B cell (primary cell): ENCODE data around the gene NPR2. TPM values are rescaled to one million over a fixed set of nuclear protein-coding genes. Genes with fewer than 3 reads are reported as not detected.
A peak's percentile ranks its signal among the peaks of the same experiment; 100 is the strongest.

Experiments used
- ATAC-seq: fragments of 200-7000 bp; cut with Tn5 transposase; one replicate; pipeline ENCODE4 v1.10.0; 2021; ENCODE audit warnings: low read depth, mild to moderate bottlenecking, moderate number of reproducible peaks, moderate library complexity
- CTCF ChIA-PET: fragments of 350-600 bp; sonication (Branson Sonifier 250); formaldehyde crosslinking; loops from one replicate; lab custom pipeline; 2021; ENCODE audit warnings: antibody characterized with exemption, inconsistent platforms; lab: Charles Lee
- POLR2A ChIA-PET: fragments of 350-600 bp; sonication (Branson Sonifier 250); formaldehyde crosslinking; loops from one replicate; lab custom pipeline; 2021; ENCODE audit warnings: antibody characterized with exemption; lab: Charles Lee
- DNase-seq: peaks from one replicate; pipeline ENCODE4 v3.0.0; 2013
- H2AFZ ChIP-seq: 2 replicates; pipeline ENCODE4 v1.6.1; 2012; ENCODE audit warnings: mild to moderate bottlenecking, low read depth, low read length; ENCODE audit not compliant: insufficient read depth, poor library complexity, severe bottlenecking
- H3K27ac ChIP-seq, 2 donors: 1 replicate in 1 of 2; 2 replicates in 1 of 2; pipeline ENCODE4 v1.5.1; 2012 to 2013; ENCODE audit warnings: low read length in 2 of 2, mild to moderate bottlenecking in 2 of 2, moderate library complexity in 1 of 2
- H3K27me3 ChIP-seq, 4 experiments: fragments of 200-600 bp in 1 of 4; sonication (generic) in 1 of 4; replicated peaks in 1 of 4; 1 replicate in 2 of 4; 2 replicates in 2 of 4; pipeline versions ENCODE4 v1.6.1 to v1.7.0; 2013 to 2016; ENCODE audit warnings: low read length in 3 of 4, mild to moderate bottlenecking in 2 of 4, mixed read lengths in 1 of 4, moderate library complexity in 1 of 4; ENCODE audit not compliant: insufficient read depth in 4 of 4, control insufficient read depth in 3 of 4; ENCODE audit errors: control extremely low read depth in 1 of 4
- H3K36me3 ChIP-seq, 2 experiments: replicated peaks in 1 of 2; 1 replicate in 1 of 2; 2 replicates in 1 of 2; pipeline versions ENCODE4 v1.6.1 to v1.7.1; 2013; ENCODE audit warnings: low read length in 1 of 2; ENCODE audit not compliant: insufficient read depth in 2 of 2, control insufficient read depth in 1 of 2; ENCODE audit errors: control extremely low read depth in 1 of 2, extremely low read depth in 1 of 2
- H3K4me1 ChIP-seq, 2 donors: fragments of 200-600 bp in 1 of 2; sonication (generic) in 1 of 2; 1 replicate in 1 of 2; 2 replicates in 1 of 2; pipeline versions ENCODE4 v1.5.1 to v1.6.1; 2013 to 2017; ENCODE audit warnings: low read length in 2 of 2; ENCODE audit not compliant: control insufficient read depth in 2 of 2, insufficient read depth in 2 of 2
- H3K4me2 ChIP-seq: replicated peaks from 2 replicates; pipeline ENCODE3; 2012; ENCODE audit warnings: mild to moderate bottlenecking, low read depth, low read length; ENCODE audit not compliant: poor library complexity, severe bottlenecking
- H3K4me3 ChIP-seq, 5 experiments: fragments of 200-600 bp in 1 of 5; sonication (generic) in 1 of 5; 1 replicate in 3 of 5; 2 replicates in 2 of 5; pipeline versions ENCODE4 v1.5.1 to v1.7.0; 2011 to 2016; ENCODE audit warnings: low read length in 4 of 5, mild to moderate bottlenecking in 4 of 5, low read depth in 2 of 5, control low read depth in 1 of 5, moderate library complexity in 1 of 5; ENCODE audit not compliant: insufficient read depth in 1 of 5; ENCODE audit errors: control extremely low read depth in 1 of 5, extremely low read depth in 1 of 5
- H3K79me2 ChIP-seq: fragments of 200-600 bp; sonication (generic); one replicate; pipeline ENCODE4 v1.6.0; 2016; ENCODE audit warnings: low read length; ENCODE audit not compliant: control insufficient read depth, insufficient read depth
- H3K9ac ChIP-seq: fragments of 200-600 bp; sonication (generic); 2 replicates; pipeline ENCODE4 v1.6.1; 2017; ENCODE audit warnings: mild to moderate bottlenecking, low read length, moderate library complexity
- H3K9me3 ChIP-seq, 3 donors: one replicate each; pipeline versions ENCODE4 v1.6.1 to v1.7.1; 2013; ENCODE audit warnings: low read length in 2 of 3; ENCODE audit not compliant: control insufficient read depth in 2 of 3, insufficient read depth in 1 of 3; ENCODE audit errors: control extremely low read depth in 1 of 3
- H4K20me1 ChIP-seq: 2 replicates; pipeline ENCODE4 v1.6.0; 2012; ENCODE audit warnings: mild to moderate bottlenecking, low read length; ENCODE audit not compliant: insufficient read depth, control insufficient read depth, poor library complexity, severe bottlenecking
- H3K27ac Mint-ChIP-seq: one replicate; pipeline ENCODE4 v1.8.0; 2021; ENCODE audit warnings: mixed read lengths
- H3K27me3 Mint-ChIP-seq: one replicate; pipeline ENCODE4 v1.8.0; 2021; ENCODE audit warnings: mixed read lengths
- H3K4me1 Mint-ChIP-seq: one replicate; pipeline ENCODE4 v1.8.0; 2021; ENCODE audit warnings: mixed read lengths
- H3K4me3 Mint-ChIP-seq: one replicate; pipeline ENCODE4 v1.8.0; 2021; ENCODE audit warnings: mixed read lengths
- H3K9me3 Mint-ChIP-seq: one replicate; pipeline ENCODE4 v1.8.0; 2022; ENCODE audit warnings: mixed read lengths; ENCODE audit not compliant: insufficient read depth
- CTCF ChIP-seq: fragments of 200-600 bp; IDR thresholded peaks from one replicate; pipeline ENCODE4 v1.8.0; 2022; ENCODE audit warnings: antibody characterized with exemption, mild to moderate bottlenecking
- EZH2 ChIP-seq: IDR thresholded peaks from 2 replicates; pipeline ENCODE4 v1.6.1; 2012; ENCODE audit warnings: borderline replicate concordance, low read depth, mild to moderate bottlenecking, moderate library complexity, low read length; ENCODE audit not compliant: insufficient read depth, poor library complexity, severe bottlenecking
- WGBS: methylation state at CpG from one replicate; pipeline ENCODE4 v1.1.5; 2013; ENCODE audit warnings: missing lambda C conversion rate; ENCODE audit not compliant: insufficient coverage; 5-methylcytosine and 5-hydroxymethylcytosine counted together
- intact Hi-C: fragments of 100-400 bp; cut with micrococcal nuclease; formaldehyde crosslinking; loops from one replicate; pipeline ENCODE4 v1.10.0; 2022
- polyA plus RNA-seq: library from polyadenylated mRNA; depleted of rRNA; stranded (reverse); fragments of >200 nt; gene quantifications from 2 replicates; pipeline ENCODE4 v1.2.3, GENCODE V29; 2012
- total RNA-seq, 2 donors: library from RNA; stranded (reverse); fragments of 120-200 nt in 1 of 2; gene quantifications; 1 replicate in 1 of 2; 2 replicates in 1 of 2; pipeline versions ENCODE4 v1.2.3 to v1.2.4, GENCODE V29; 2013 to 2022

The NPR2 gene
- total and polyA plus RNA-seq, 2 donors (not counting 1 experiment from before 2014, with no cell fraction given): 7.6 to 8.0 TPM

GRCh38 chr9:35755071-35755470, 36.3 kb upstream of the NPR2 start:
- POLR2A ChIA-PET: no interaction called here
- H3K4me3 Mint-ChIP-seq: peak overlapping the region; percentile 93

More at GRCh38 chr9:35755071-35755470, 36.3 kb upstream of the NPR2 start:
- intact Hi-C loops: loop anchor here (5.0 kb wide), 1 partner anchor 638 kb away; the partner anchor contains the start of gene ATOSB
- CTCF ChIA-PET: interaction anchor here (0.8 to 7.7 kb wide), 7 partner anchors 9 to 276 kb away, joined by 3 to 56 read pairs (median 3); partner anchors contain the start of genes CREB3, GBA2, RGP1 and TLN1
- peaks cover 59% of the 10 kb centered on the region for H3K4me1 Mint-ChIP-seq
- no peak overlapping the region for H2AFZ ChIP-seq
- H3K9me3 Mint-ChIP-seq: no peaks in the 10 kb centered on the region
- H3K9me3 ChIP-seq: no peaks in the 10 kb centered on the region
- WGBS: 100% methylated on average over 3 of the region's 4 CpGs
- peaks cover 80% of the 10 kb centered on the region for H3K79me2 ChIP-seq
- no peak overlapping the region for H3K4me2 ChIP-seq
- peaks cover 39 to 48% of the 10 kb centered on the region in 2 donors for H3K4me1 ChIP-seq
- H3K27me3 Mint-ChIP-seq: no peaks in the 10 kb centered on the region
- peaks cover 2 to 38% of the 10 kb centered on the region in 2 experiments for H3K36me3 ChIP-seq
- TF ChIP-seq CTCF: no peak
- no peak for TF ChIP-seq EZH2
- peak overlapping the region; percentile 97 for H3K27ac Mint-ChIP-seq
- H3K27ac ChIP-seq: peak overlapping the region in 1 of 2 donors; percentile 94
- H3K9ac ChIP-seq: no peak overlapping the region
- no peak overlapping the region for H3K4me3 ChIP-seq
- DNase-seq: no peak
- ATAC-seq: no peak
- H3K27me3 ChIP-seq: no peaks in the 10 kb centered on the region
- no peaks in the 10 kb centered on the region for H4K20me1 ChIP-seq
